Heart left ventricle (tissue), 16 donors: ENCODE data around the gene MAMDC2. TPM values are rescaled to one million over a fixed set of nuclear protein-coding genes. Genes with fewer than 3 reads are reported as not detected.

ENCODE experiments used
- ATAC-seq, 4 donors: fragments of 200-7000 bp; cut with Tn5 transposase; one replicate each; pipeline ENCODE4 v1.9.1; 2020 to 2022; ENCODE audit warnings: moderate library complexity in 4 of 4, mild to moderate bottlenecking in 3 of 4, moderate number of reproducible peaks in 1 of 4
- DNase-seq, 5 donors: peaks; one replicate each; pipeline ENCODE4 v3.0.0-alpha.2; 2020
- H3K27ac ChIP-seq, 12 donors: fragments of 200-600 bp; sonication (generic) in 4 of 12; one replicate each; pipeline versions ENCODE4 v1.5.0 to v1.8.0; 2016 to 2022; ENCODE audit warnings: mild to moderate bottlenecking in 2 of 12
- H3K27me3 ChIP-seq, 9 donors: fragments of 200-600 bp; sonication (generic) in 2 of 9; one replicate each; pipeline versions ENCODE4 v1.5.1 to v1.8.0; 2016 to 2022; ENCODE audit warnings: mild to moderate bottlenecking in 3 of 9
- H3K36me3 ChIP-seq, 9 donors: fragments of 200-600 bp; sonication (generic) in 2 of 9; one replicate each; pipeline versions ENCODE4 v1.5.0 to v1.8.0; 2018 to 2022; ENCODE audit warnings: mild to moderate bottlenecking in 2 of 9
- H3K4me1 ChIP-seq, 12 donors: fragments of 200-600 bp; sonication (generic) in 4 of 12; one replicate each; pipeline versions ENCODE4 v1.5.0 to v1.8.0; 2016 to 2022; ENCODE audit warnings: mild to moderate bottlenecking in 3 of 12
- H3K4me3 ChIP-seq, 12 donors: fragments of 200-600 bp; sonication (generic) in 4 of 12; one replicate each; pipeline versions ENCODE4 v1.5.0 to v1.8.0; 2017 to 2022; ENCODE audit warnings: mild to moderate bottlenecking in 9 of 12, moderate library complexity in 4 of 12
- H3K9me3 ChIP-seq, 12 donors: fragments of 200-600 bp; sonication (generic) in 4 of 12; one replicate each; pipeline versions ENCODE4 v1.5.0 to v1.8.0; 2016 to 2022; ENCODE audit warnings: mild to moderate bottlenecking in 1 of 12
- CTCF ChIP-seq, 12 donors: fragments of 200-600 bp; sonication (generic) in 4 of 12; IDR thresholded peaks; one replicate each; pipeline versions ENCODE4 v1.5.0 to v1.8.0; 2018 to 2022; ENCODE audit warnings: antibody characterized with exemption in 12 of 12, mild to moderate bottlenecking in 5 of 12
- POLR2A ChIP-seq, 2 donors: fragments of 450-650 bp; IDR thresholded peaks; one replicate each; pipeline ENCODE4 v1.6.1; 2017; ENCODE audit warnings: antibody characterized with exemption in 2 of 2, mild to moderate bottlenecking in 2 of 2, moderate library complexity in 2 of 2
- WGBS, 4 donors: extraction: QIAGEN DNeasy Blood & Tissue Kit in 2 of 4; methylation state at CpG; one replicate each; pipeline versions ENCODE4 v1.1.5 to v1.1.7; 2013 to 2018; 5-methylcytosine and 5-hydroxymethylcytosine counted together
- intact Hi-C, 10 donors: fragments of 100-400 bp; cut with DNase I; formaldehyde crosslinking; loops; one replicate each; pipeline versions ENCODE4 v1.11.1 to v1.14.2; 2022
- polyA plus RNA-seq, 2 donors: library from polyadenylated mRNA; stranded (reverse); fragments of 200-250 nt; gene quantifications; one replicate each; pipeline ENCODE4 v1.2.3, GENCODE V29; 2013
- total RNA-seq, 9 donors: library from RNA; depleted of rRNA in 2 of 9; stranded (reverse); fragments of >200 nt in 2 of 9; fragmentation: NEBNext Ultra II Directional in 3 of 9; extraction: Animal tissue kit (Norgen Biotek cat#: 25700) in 3 of 9; gene quantifications; one replicate each; pipeline versions ENCODE4 v1.1.0 to v1.2.4, GENCODE V29; 2016 to 2023
- donor health status: ischemic (EF 13 %, LVEDD 7.1; RV severe dilation, severe dysfunction).
- donor health status: healthy with polysubstance abuse.
- donor health status: DM: no; HTN: yes; CAD: no.
- donor health status: DM: no; HTN: no; CAD: no.
- donor health status: ischemic (EF 25% LVEDD 6.9; RV normal size, moderate dysfunction).
- donor health status: ischemic (EF 25% LVEDD 5.7; RV mildly dilated, moderate dysfunction).
- donor health status: healthy.
- donor health status: DM: yes; HTN: yes; CAD: no.
- donor health status: ischemic (EF 35%, LVEDD 5.7; RV mildly dilated, moderate dysfunction).
- donor health status: nonischemic (EF 11% LVEDD 7.7; RV severe dilation, severe dysfunction).
- donor health status: DM: yes; HTN: yes; CAD: no.
- donor health status: PGD.
- donor health status: ischemic (EF 29% LVEDD 5.4; RV normal size, mild dysfunction).
- donor health status: nonischemic (EF 23%, LVEDD 6.1; RV moderate dilation, normal function).

MAMDC2 gene
- total and polyA plus RNA-seq, 11 donors, result 2.5 to 23.9 (median 5.1) TPM

GRCh38 chr9:70260606-70261005 lies 217.0 kb downstream of the MAMDC2 start:
- H3K36me3 ChIP-seq, result peaks cover 0 to 35% (median 18%) of the 10 kb centered on the region in 9 donors
- DNase-seq (no peak), ATAC-seq (no peak)
- TF ChIP-seq CTCF (IDR thresholded peaks at IDR 0.05) (no peak), POLR2A (IDR thresholded peaks at IDR 0.05) (no peak)
- no peaks in the 10 kb centered on the region for H3K9me3 ChIP-seq
- WGBS, 4 donors, result 93 to 96% (median 95%) methylated on average over 8 of the region's 8 CpGs
- H3K27ac ChIP-seq, result peak overlapping the region in 1 of 12 donors; percentile 25
- H3K4me3 ChIP-seq, result peak overlapping the region in 7 of 12 donors; percentile 6 to 91 (median 81)
- peaks cover 5 to 63% (median 46%) of the 10 kb centered on the region in 12 donors for H3K4me1 ChIP-seq
- no peaks in the 10 kb centered on the region for H3K27me3 ChIP-seq
- intact Hi-C loops, result loop anchor here in 3 of 10 donors (5.0 to 10.0 kb wide), 3 partner anchors 154 to 506 kb away; partner anchors contain the start of gene KLF9 (in 2 of the 3)

- intact Hi-C loops, result loop anchor here in 3 of 10 donors (5.0 to 10.0 kb wide), 3 partner anchors 154 to 506 kb away; partner anchors contain the start of gene KLF9 (in 2 of the 3)
- H3K4me3 ChIP-seq, result no peak overlapping the region
- H3K27me3 ChIP-seq, result no peaks in the 10 kb centered on the region
- peaks cover 5 to 69% (median 46%) of the 10 kb centered on the region in 12 donors for H3K4me1 ChIP-seq
- DNase-seq, result no peak
- TF ChIP-seq POLR2A (IDR thresholded peaks at IDR 0.05), result no peak
- TF ChIP-seq CTCF (IDR thresholded peaks at IDR 0.05), result no peak
- ATAC-seq, result no peak
- WGBS, 4 donors, result 58 to 70% (median 61%) methylated on average over 4 of the region's 4 CpGs
- H3K27ac ChIP-seq, result peak overlapping the region in 2 of 12 donors; percentile 12 to 25
- H3K9me3 ChIP-seq, result no peaks in the 10 kb centered on the region
- H3K36me3 ChIP-seq, result peaks cover 0 to 42% (median 24%) of the 10 kb centered on the region in 9 donors
These were observed 217.7 kb downstream of the MAMDC2 start for GRCh38 chr9:70261131-70261870.

- no peak overlapping the region for H3K4me3 ChIP-seq
- H3K9me3 ChIP-seq, result no peaks in the 10 kb centered on the region
- H3K36me3 ChIP-seq, result peaks cover 0 to 52% (median 35%) of the 10 kb centered on the region in 9 donors
- WGBS, 4 donors, result 94 to 97% (median 95%) methylated on average over 2 of the region's 2 CpGs
- H3K4me1 ChIP-seq, result peaks cover 5 to 67% (median 45%) of the 10 kb centered on the region in 12 donors
- ATAC-seq (no peak), DNase-seq (no peak)
- H3K27me3 ChIP-seq, result no peaks in the 10 kb centered on the region
- H3K27ac ChIP-seq, result peak overlapping the region in 4 of 12 donors; percentile 11 to 60 (median 46)
- TF ChIP-seq POLR2A (IDR thresholded peaks at IDR 0.05) (no peak), CTCF (IDR thresholded peaks at IDR 0.05) (no peak)
- intact Hi-C loops, result loop anchor here in 3 of 10 donors (5.0 to 10.0 kb wide), 3 partner anchors 152 to 508 kb away; partner anchors contain the start of gene KLF9 (in 2 of the 3)
These were observed 218.7 kb downstream of the MAMDC2 start for GRCh38 chr9:70262366-70262765.

- Histone ChIP-seq H3K9me3 (no peaks in the 10 kb centered on the region), H3K4me1 (peaks cover 0 to 61% (median 41%) of the 10 kb centered on the region in 12 donors)
- 74 to 79% (median 77%) methylated on average over 6 of the region's 6 CpGs for WGBS, 4 donors
These were observed 219.3 kb downstream of the MAMDC2 start for GRCh38 chr9:70262948-70263347.

More at GRCh38 chr9:70262948-70263347, 219.3 kb downstream of the MAMDC2 start:
- no peak for ATAC-seq
- no peak for DNase-seq
- TF ChIP-seq POLR2A (IDR thresholded peaks at IDR 0.05) (no peak), CTCF (IDR thresholded peaks at IDR 0.05) (no peak)
- no peaks in the 10 kb centered on the region for H3K27me3 ChIP-seq
- H3K36me3 ChIP-seq, result peaks cover 0 to 58% (median 41%) of the 10 kb centered on the region in 9 donors
- no peak overlapping the region for H3K4me3 ChIP-seq
- H3K27ac ChIP-seq, result peak overlapping the region in 10 of 12 donors; percentile 10 to 60 (median 46)
- intact Hi-C loops, result loop anchor here in 3 of 10 donors (5.0 to 10.0 kb wide), 3 partner anchors 152 to 508 kb away; partner anchors contain the start of gene KLF9 (in 2 of the 3)
